HEK293 (cell line): ENCODE results near the gene FRMPD4.

Experiments used
- CTCF ChIP-seq: fragments of 450-650 bp; formaldehyde crosslinking; IDR thresholded peaks from 2 replicates; pipeline ENCODE4 v1.5.1; 2016; ENCODE audit warnings: missing biosample characterization, missing genetic modification characterization
- ZBTB1 ChIP-seq: fragments of 450-650 bp; formaldehyde crosslinking; IDR thresholded peaks from 2 replicates; pipeline ENCODE4 v1.5.1; 2016; ENCODE audit warnings: missing biosample characterization, missing genetic modification characterization
- ZBTB49 ChIP-seq: fragments of 450-650 bp; formaldehyde crosslinking; IDR thresholded peaks from 2 replicates; pipeline ENCODE4 v1.5.1; 2016; ENCODE audit warnings: missing biosample characterization, missing genetic modification characterization, low read depth
- ZIC2 ChIP-seq: fragments of 450-650 bp; formaldehyde crosslinking; IDR thresholded peaks from 2 replicates; pipeline ENCODE4 v1.5.1; 2016; ENCODE audit warnings: missing biosample characterization, missing genetic modification characterization
- ZNF133 ChIP-seq: fragments of 450-650 bp; formaldehyde crosslinking; IDR thresholded peaks from 2 replicates; pipeline ENCODE4 v1.5.1; 2016; ENCODE audit warnings: missing biosample characterization, missing genetic modification characterization
- ZNF157 ChIP-seq: fragments of 450-650 bp; formaldehyde crosslinking; IDR thresholded peaks from 2 replicates; pipeline ENCODE4 v1.5.1; 2016; ENCODE audit warnings: missing biosample characterization, missing genetic modification characterization
- ZNF184 ChIP-seq: fragments of 450-650 bp; IDR thresholded peaks from 2 replicates; pipeline ENCODE4 v1.5.1; 2018; ENCODE audit warnings: missing biosample characterization, mild to moderate bottlenecking, missing genetic modification characterization
- TF ChIP-seq, protein P1 (sequence below): fragments of 450-650 bp; formaldehyde crosslinking; IDR thresholded peaks from 2 replicates; pipeline ENCODE4 v1.5.1; 2017; ENCODE audit warnings: missing biosample characterization, missing genetic modification characterization
- TF ChIP-seq, protein P2 (sequence below): fragments of 450-650 bp; formaldehyde crosslinking; IDR thresholded peaks from 2 replicates; pipeline ENCODE4 v1.5.1; 2017; ENCODE audit warnings: missing biosample characterization, mild to moderate bottlenecking, missing genetic modification characterization, moderate library complexity

- TF ChIP-seq ZIC2 (tag by site-specific recombination) (no peak), CTCF (tag by site-specific recombination) (no peak), ZBTB49 (tag by site-specific recombination) (no peak), ZNF157 (tag by site-specific recombination) (no peak), ZBTB1 (no peak), ZNF133 (tag by site-specific recombination) (no peak), ZNF184 (tag by site-specific recombination) (no peak)
- TF ChIP-seq, protein P1, sequence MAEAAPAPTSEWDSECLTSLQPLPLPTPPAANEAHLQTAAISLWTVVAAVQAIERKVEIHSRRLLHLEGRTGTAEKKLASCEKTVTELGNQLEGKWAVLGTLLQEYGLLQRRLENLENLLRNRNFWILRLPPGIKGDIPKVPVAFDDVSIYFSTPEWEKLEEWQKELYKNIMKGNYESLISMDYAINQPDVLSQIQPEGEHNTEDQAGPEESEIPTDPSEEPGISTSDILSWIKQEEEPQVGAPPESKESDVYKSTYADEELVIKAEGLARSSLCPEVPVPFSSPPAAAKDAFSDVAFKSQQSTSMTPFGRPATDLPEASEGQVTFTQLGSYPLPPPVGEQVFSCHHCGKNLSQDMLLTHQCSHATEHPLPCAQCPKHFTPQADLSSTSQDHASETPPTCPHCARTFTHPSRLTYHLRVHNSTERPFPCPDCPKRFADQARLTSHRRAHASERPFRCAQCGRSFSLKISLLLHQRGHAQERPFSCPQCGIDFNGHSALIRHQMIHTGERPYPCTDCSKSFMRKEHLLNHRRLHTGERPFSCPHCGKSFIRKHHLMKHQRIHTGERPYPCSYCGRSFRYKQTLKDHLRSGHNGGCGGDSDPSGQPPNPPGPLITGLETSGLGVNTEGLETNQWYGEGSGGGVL = no peak
- TF ChIP-seq, protein P2, sequence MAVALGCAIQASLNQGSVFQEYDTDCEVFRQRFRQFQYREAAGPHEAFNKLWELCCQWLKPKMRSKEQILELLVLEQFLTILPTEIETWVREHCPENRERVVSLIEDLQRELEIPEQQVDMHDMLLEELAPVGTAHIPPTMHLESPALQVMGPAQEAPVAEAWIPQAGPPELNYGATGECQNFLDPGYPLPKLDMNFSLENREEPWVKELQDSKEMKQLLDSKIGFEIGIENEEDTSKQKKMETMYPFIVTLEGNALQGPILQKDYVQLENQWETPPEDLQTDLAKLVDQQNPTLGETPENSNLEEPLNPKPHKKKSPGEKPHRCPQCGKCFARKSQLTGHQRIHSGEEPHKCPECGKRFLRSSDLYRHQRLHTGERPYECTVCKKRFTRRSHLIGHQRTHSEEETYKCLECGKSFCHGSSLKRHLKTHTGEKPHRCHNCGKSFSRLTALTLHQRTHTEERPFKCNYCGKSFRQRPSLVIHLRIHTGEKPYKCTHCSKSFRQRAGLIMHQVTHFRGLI (tag by site-specific recombination) = no peak
Measured at GRCh38 chrX:12709047-12709446, 570.8 kb downstream of the FRMPD4 start.
